ENCODE results near the gene DIRAS1.

DNA sequence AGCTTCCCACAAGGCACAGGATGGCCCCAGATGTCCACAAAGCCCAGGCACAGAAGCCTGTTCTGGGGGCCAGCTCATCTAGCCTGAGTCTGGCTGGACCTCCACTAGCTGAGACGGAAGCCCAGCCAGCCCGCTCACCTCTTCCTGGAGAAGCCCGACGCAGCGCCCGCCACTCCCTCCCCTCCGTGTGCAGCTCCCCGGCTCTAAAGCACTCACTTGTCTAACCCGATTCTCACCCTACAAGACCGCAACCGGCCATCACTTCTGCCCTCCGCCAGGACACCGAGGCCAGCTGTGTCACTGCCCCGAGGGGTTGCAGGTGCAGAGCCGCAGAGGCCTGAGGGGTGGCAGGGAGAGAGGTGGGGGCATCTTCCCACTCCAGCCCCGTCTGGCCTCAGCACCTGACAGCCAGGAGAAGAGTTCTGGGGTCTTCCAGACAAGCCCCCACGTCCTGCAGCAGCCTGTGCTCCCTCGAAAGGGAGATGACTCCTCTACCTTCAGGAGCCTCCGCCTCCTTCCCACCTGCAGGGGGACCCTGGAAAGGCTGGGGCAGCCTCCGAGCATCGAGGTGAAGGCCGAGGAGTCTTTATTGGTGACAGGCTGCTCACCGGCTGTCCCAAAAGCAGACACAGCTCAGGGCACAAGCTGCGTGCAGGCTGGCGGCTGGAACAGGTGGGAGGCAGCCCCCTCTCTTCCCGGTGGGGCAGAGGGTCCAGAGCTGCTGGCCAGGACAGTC, 5.9 kb upstream of the DIRAS1 start:
- TF ChIP-seq, protein P1, sequence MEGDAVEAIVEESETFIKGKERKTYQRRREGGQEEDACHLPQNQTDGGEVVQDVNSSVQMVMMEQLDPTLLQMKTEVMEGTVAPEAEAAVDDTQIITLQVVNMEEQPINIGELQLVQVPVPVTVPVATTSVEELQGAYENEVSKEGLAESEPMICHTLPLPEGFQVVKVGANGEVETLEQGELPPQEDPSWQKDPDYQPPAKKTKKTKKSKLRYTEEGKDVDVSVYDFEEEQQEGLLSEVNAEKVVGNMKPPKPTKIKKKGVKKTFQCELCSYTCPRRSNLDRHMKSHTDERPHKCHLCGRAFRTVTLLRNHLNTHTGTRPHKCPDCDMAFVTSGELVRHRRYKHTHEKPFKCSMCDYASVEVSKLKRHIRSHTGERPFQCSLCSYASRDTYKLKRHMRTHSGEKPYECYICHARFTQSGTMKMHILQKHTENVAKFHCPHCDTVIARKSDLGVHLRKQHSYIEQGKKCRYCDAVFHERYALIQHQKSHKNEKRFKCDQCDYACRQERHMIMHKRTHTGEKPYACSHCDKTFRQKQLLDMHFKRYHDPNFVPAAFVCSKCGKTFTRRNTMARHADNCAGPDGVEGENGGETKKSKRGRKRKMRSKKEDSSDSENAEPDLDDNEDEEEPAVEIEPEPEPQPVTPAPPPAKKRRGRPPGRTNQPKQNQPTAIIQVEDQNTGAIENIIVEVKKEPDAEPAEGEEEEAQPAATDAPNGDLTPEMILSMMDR (IDR thresholded peaks at IDR 0.05 in 4 of 5, conservative IDR thresholded peaks at IDR 0.05 in 1 of 5): no peak
- no peak for TF ChIP-seq POLR2A (IDR thresholded peaks at IDR 0.05)
